HG02588 (cell line): ENCODE measurements around the gene ITPR3.

Experiments used
- ATAC-seq: cut with Tn5 transposase; IDR thresholded peaks from one replicate; pipeline ENCODE4 v1.9.1; 2021; ENCODE audit warnings: mild to moderate bottlenecking, moderate library complexity; ENCODE audit not compliant: unreplicated experiment

The ITPR3 gene

DNA sequence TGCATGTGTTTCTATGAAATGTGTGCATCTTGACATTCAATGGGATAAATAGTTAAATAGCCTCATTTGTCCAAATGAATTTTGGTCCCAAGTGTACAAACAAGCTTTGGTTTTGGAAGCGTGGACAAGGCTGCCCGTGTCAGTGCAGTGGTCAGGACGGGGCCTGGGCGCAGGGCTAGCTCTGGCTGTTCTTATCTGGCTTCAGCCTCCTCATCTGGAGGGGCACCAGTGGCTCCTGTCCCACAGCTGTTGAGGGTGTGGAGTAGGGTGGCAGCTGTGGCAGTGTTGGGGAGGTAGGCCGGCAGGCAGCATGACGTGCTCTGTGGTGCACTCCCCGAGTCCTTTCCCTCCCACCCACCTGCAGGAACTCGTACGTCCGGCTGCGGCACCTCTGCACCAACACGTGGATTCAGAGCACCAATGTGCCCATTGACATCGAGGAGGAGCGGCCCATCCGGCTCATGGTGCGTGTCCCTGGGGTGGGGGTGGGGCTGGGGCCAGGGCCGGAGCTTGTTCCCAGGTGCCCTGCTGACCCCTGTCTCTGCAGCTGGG, 43.5 kb downstream of the ITPR3 start:
- ATAC-seq = no peak

DNA sequence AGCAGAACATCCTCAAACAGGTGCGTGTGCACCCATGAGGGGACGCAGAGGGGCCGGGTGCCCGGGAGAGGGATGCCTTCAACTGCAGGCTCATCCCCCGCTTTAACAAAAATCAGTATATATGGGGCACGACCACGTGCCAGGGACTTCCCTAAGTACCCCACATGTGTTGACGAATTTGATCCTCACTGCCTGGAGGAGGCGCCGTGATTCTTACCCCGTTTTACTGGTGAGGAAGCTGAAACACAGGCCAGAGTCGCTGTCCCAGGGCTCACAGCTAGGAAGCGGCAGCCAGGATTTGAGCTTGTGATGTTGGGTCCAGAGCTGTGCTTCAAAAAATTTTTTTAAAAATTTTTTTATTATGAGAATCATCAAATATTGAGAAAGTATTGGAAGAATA, 44.8 kb downstream of the ITPR3 start:
- no peak for ATAC-seq

DNA sequence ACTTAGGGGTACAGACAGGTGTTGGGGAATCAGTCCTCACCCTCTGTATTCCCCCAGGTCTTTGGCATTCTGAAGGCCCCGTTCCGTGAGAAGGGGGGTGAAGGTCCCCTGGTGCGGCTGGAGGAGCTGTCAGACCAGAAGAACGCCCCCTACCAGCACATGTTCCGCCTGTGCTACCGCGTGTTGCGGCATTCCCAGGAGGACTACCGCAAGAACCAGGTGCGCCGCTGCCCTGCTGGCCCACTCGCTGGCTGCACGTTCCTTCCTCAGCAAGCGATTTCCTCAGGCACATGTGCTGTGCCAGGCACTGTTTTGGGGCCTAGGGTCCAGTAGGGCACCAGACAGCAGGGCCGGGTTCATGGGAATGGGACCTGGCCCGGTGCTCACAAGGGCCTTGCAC, 46.0 kb downstream of the ITPR3 start:
- ATAC-seq = no peak

GRCh38 chr6:33667776-33668175, 46.7 kb downstream of the ITPR3 start:
- no peak for ATAC-seq

- ATAC-seq = no peak
These were observed 47.2 kb downstream of the ITPR3 start for GRCh38 chr6:33668328-33668727.

- ATAC-seq = no peak
These were observed 47.8 kb downstream of the ITPR3 start for GRCh38 chr6:33668914-33669313.

DNA sequence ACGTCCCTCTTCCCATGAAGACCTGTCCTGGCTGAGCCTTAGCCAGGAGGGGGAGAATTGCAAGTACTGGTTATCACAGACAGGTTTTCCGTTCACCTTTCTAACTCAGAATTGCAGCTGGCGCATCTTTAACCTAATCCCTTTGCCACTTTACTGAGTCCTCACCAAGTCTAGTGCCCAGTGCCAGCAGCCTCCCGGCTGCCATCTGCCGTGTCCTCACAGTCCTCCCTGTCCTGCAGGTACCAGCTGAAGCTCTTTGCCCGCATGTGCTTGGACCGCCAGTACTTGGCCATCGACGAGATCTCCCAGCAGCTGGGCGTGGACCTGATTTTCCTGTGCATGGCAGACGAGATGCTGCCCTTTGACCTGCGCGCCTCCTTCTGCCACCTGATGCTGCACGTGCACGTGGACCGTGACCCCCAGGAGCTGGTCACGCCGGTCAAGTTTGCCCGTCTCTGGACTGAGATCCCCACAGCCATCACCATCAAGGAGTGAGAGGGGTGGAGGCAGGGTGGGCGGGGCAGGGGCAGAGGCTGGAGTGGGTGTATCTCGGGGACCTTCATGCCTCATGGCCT, 49.1 kb downstream of the ITPR3 start:
- no peak for ATAC-seq

DNA sequence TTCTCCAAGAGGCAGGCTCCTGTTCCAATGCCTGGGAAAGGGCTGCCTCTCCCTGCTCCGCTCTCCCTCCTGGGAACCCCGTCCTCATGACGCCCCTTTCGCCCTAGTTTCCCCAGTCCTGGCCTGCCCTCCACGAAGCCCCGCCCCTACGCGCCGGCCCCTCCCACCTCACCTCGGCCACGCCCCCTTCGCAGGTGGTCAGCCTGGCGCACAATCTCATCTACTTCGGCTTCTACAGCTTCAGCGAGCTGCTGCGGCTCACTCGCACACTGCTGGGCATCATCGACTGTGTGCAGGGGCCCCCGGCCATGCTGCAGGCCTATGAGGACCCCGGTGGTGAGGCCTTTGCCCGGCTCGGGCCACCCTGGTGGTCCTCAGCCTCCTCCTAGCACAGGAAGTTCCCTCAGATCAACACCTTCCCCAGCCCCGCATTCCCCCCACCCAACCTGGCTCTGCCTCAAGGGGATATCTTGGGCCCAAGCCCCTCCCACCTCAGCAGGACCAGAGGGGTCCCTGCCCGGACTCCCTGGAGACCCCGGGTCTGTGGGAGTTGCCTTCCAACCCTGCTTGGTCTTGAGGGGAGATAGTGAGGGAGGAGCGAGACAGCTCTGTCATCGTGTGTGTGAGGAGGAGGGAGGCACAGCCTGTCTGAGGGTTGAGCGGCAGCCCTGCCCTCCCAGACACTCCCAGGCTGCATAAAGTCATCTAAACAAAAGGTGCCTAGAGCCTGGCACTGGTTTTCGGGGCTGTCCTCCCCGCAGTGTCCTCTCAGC, 50.0 kb downstream of the ITPR3 start:
- no peak for ATAC-seq

DNA sequence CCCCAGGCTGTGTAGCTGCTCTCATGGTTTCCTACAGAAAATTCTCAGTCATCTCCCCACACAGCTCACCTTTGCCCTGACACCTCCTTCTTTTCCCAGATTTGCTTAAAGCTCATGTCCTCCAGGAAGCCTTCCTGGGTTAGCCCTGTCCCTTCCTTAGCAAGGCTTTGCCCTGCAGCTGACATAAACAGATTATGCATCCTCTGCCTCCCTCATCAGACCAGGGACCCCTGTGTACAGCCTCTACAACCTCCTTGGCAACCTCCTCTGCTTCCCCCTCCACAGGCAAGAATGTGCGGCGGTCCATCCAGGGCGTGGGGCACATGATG, 50.6 kb downstream of the ITPR3 start:
- no peak for ATAC-seq

DNA sequence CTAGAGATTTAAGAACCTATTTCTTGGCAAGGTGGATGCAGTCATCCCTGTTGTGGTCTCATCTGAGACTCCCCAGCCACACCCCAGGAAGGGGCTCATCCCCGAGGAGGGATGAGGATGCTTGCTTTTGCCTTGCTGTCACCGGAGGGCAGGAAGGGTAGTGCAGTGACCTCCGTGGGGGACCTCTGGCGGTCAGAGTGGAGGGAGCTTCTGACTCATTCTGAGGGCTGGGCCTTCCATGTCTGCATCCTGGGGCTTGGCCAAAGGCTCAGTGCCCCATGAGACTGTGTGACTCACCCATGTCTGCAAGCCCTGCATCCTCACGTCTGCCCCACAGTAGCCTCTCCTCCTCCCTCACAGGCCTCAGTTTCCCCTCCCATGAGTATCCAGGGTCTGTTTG, 51.7 kb downstream of the ITPR3 start:
- no peak for ATAC-seq

DNA sequence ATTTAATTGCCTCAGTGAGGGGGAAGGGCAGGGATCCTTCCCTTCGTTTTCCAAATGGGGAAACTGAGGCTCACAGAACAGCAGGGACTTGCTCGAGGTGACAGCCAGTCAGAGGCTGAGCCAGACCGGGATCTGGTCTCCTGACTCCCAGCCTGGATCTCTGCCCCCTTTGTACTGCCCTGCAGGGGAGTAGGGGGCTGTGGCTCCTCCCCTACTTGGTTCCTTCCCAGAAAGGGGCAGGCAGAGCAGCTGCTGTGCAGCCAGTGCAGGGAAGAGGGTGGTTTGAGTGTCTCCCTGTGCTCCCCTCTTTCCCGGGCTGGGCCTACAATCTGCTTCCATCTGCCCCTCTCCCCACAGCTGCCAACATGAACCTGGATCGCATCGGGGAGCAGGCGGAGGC, 52.7 kb downstream of the ITPR3 start:
- no peak for ATAC-seq

GRCh38 chr6:33675968-33676367, 54.8 kb downstream of the ITPR3 start:
- ATAC-seq = no peak

GRCh38 chr6:33676416-33677142, 55.5 kb downstream of the ITPR3 start:
- no peak for ATAC-seq

DNA sequence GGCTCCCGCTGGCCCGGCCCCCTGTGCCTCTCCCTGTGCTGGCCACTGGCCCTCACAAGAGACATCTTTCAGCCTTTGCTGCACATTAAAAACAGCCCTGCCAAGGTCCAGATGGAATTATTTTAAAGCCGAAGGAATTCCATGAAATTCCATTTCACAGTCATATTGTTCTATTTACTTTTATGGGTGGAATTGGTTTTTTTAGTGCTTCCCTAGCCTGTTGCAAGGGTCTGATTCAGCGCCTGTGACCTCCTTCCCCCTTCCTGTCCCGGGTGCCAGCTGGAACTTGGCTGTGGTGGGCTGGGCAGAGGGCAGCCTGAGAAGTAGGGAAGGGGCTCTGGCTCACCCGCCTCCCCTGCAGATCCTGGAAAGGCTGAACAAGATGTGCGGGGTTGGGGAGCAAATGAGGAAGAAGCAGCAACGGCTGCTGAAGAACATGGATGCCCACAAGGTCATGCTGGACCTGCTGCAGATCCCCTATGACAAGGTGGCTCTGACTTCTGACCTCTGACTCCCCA, 56.1 kb downstream of the ITPR3 start:
- ATAC-seq = no peak

DNA sequence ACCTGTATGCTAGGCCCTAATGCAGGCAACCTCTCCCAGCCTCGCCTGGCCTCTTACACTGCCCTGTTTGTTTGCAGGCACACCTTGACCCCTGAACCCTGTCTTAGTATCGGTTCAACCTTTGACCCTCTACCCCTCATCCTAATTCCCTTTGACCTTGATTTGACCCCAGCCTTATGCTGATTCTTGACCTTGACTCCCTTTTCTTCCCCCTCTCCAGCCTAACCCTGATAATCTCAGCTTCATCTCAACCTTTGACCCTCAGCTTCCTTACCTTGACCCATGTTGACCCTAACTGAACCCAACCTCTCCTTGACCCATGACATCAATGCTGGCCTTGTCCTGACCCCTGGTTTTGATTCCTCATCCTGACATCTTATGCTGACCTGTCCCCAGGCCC, 56.6 kb downstream of the ITPR3 start:
- no peak for ATAC-seq

DNA sequence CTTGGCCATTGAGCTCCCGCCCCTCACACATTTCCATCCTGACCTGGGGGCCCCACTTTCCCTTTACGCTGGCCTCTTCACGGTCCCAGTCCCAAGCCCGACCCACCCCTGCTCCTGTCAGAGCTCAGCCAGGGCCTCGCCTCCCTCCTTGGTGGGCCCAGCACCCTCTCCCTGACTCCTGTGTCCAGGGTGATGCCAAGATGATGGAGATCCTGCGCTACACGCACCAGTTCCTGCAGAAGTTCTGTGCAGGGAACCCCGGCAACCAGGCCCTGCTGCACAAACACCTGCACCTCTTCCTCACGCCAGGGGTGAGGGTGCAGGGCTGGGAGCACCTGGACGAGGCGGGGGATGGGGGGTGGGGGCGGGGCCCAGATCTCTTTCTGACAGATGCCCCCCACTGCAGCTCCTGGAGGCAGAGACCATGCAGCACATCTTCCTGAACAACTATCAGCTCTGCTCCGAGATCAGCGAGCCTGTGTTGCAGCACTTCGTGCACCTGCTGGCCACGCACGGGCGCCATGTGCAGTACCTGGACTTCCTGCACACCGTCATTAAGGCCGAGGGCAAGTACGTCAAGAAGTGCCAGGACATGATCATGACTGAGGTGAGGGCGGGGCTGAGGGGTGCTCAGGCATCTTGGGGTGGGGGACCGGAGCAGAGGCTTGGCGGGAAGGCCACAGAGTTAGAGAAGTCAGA, 57.3 kb downstream of the ITPR3 start:
- no peak for ATAC-seq

- ATAC-seq = no peak
These were observed 57.9 kb downstream of the ITPR3 start for GRCh38 chr6:33678932-33679490.

DNA sequence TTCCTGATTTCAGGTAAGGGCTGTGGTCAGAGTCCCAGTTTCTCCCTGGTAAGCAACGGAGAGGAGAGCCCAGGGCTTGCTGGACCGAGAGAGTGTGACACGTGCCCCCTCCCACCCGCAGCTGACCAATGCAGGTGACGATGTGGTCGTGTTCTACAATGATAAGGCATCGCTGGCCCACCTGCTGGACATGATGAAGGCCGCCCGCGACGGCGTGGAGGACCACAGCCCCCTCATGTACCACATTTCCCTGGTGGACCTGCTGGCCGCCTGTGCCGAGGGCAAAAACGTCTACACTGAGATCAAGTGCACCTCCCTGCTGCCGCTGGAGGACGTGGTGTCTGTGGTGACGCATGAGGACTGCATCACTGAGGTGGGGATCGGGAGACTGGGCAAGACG, 58.6 kb downstream of the ITPR3 start:
- no peak for ATAC-seq

DNA sequence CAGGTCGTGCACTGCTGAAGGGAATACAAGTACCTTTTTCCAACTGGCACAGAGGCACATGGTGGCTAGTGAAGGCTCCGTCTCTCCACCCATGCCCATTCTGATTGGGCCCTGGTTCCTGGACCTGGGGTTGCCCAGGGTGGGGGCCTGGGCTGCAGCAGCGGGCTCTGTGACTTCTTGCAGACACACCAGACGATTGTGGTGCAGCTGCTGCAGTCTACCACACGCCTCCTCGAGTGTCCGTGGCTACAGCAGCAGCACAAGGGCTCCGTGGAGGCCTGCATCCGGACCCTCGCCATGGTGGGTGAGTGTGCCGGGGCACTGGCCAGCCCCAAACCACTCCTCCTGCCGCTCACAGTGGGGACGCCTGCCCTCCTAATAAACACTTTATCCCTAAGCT, 61.2 kb downstream of the ITPR3 start:
- no peak for ATAC-seq

DNA sequence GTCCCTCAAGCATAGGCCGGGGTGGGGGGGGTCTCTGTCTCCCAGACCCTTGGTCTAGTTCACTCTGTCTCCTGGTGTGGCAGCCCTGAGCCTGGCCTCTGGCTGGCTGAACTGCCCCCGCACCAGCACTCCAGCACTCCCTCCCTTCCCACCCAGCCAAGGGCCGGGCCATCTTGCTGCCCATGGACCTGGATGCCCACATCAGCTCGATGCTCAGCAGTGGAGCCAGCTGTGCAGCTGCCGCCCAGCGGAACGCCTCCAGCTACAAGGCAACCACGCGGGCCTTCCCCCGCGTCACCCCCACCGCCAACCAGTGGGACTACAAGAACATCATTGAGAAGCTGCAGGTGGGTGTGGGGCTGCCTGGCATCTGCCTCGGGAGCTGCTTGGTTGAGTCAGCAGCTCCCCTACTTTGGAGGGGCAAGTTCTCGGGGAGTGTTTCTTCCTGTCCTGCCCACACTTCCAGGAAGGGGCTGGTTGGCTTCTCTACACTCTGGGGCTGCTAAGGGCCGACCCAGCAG, 62.0 kb downstream of the ITPR3 start:
- ATAC-seq = no peak
